GM23338 (cell line): ENCODE results near the gene ADAM11. TPM values are rescaled to one million over a fixed set of nuclear protein-coding genes. Genes with fewer than 3 reads are reported as not detected.

ENCODE experiments used
- ATAC-seq: fragments of 200-7000 bp; cut with Tn5 transposase; 3 replicates; pipeline ENCODE4 v1.9.1; 2020
- DNase-seq: peaks from one replicate; pipeline ENCODE4 v3.0.0-alpha.2; 2015; ENCODE audit warnings: low spot score
- H2AFZ ChIP-seq: fragments of 200-600 bp; sonication (generic); 2 replicates; pipeline ENCODE4 v1.8.0; 2016; ENCODE audit warnings: antibody characterized with exemption, mild to moderate bottlenecking, moderate library complexity
- H3F3A ChIP-seq: fragments of 200-600 bp; sonication (generic); replicated peaks from 2 replicates; pipeline ENCODE4 v1.8.0; 2017; ENCODE audit warnings: antibody characterized with exemption, mixed run types, low read depth
- H3K27ac ChIP-seq: fragments of 200-600 bp; sonication (generic); 2 replicates; pipeline ENCODE4 v1.6.1; 2016; ENCODE audit warnings: low read depth
- H3K27me3 ChIP-seq: fragments of 200-600 bp; sonication (generic); 2 replicates; pipeline ENCODE4 v1.8.0; 2016; ENCODE audit warnings: mild to moderate bottlenecking, mixed run types, moderate library complexity; ENCODE audit not compliant: insufficient read depth
- H3K36me3 ChIP-seq: fragments of 200-600 bp; sonication (generic); 2 replicates; pipeline ENCODE4 v1.8.0; 2016; ENCODE audit warnings: mild to moderate bottlenecking; ENCODE audit not compliant: insufficient read depth
- H3K4me1 ChIP-seq: fragments of 200-600 bp; sonication (generic); 2 replicates; pipeline ENCODE4 v1.8.0; 2016; ENCODE audit warnings: mild to moderate bottlenecking, moderate library complexity; ENCODE audit not compliant: insufficient read depth
- H3K4me2 ChIP-seq: fragments of 200-600 bp; sonication (generic); 2 replicates; pipeline ENCODE4 v1.7.1; 2017; ENCODE audit warnings: mixed run types
- H3K4me3 ChIP-seq: fragments of 200-600 bp; sonication (generic); 2 replicates; pipeline ENCODE4 v1.6.1; 2016; ENCODE audit warnings: mixed run types
- H3K79me2 ChIP-seq: fragments of 200-600 bp; sonication (generic); replicated peaks from 2 replicates; pipeline ENCODE4 v1.8.0; 2017; ENCODE audit warnings: mild to moderate bottlenecking; ENCODE audit not compliant: insufficient read depth
- H3K9me2 ChIP-seq: fragments of 200-600 bp; sonication (generic); 2 replicates; pipeline ENCODE4 v1.8.0; 2017; ENCODE audit not compliant: insufficient read depth
- H4K20me1 ChIP-seq: fragments of 200-600 bp; sonication (generic); replicated peaks from 2 replicates; pipeline ENCODE4 v1.8.0; 2017; ENCODE audit warnings: mild to moderate bottlenecking; ENCODE audit not compliant: insufficient read depth
- H3K27ac Mint-ChIP-seq: 2 replicates; pipeline ENCODE4 v1.8.0; 2020; ENCODE audit warnings: inconsistent platforms, mild to moderate bottlenecking, moderate library complexity, mixed read lengths
- H3K27me3 Mint-ChIP-seq: 3 replicates; pipeline ENCODE4 v1.8.0; 2022; ENCODE audit warnings: low read depth, mild to moderate bottlenecking, moderate library complexity, mixed read lengths, inconsistent platforms; ENCODE audit not compliant: insufficient read depth, poor library complexity
- H3K36me3 Mint-ChIP-seq: 3 replicates; pipeline ENCODE4 v1.8.0; 2021; ENCODE audit warnings: low read depth, mild to moderate bottlenecking, inconsistent platforms, moderate library complexity, mixed read lengths
- H3K4me1 Mint-ChIP-seq: 3 replicates; pipeline ENCODE4 v1.8.0; 2020; ENCODE audit warnings: mild to moderate bottlenecking, inconsistent platforms, mixed read lengths
- H3K4me3 Mint-ChIP-seq: 3 replicates; pipeline ENCODE4 v1.8.0; 2021; ENCODE audit warnings: moderate library complexity, mild to moderate bottlenecking, inconsistent platforms, mixed read lengths
- H3K9me3 Mint-ChIP-seq: 3 replicates; pipeline ENCODE4 v1.8.0; 2020; ENCODE audit warnings: moderate library complexity, mild to moderate bottlenecking, inconsistent platforms, mixed read lengths
- CREB1 ChIP-seq: fragments of 250-450 bp; sonication (Bioruptor Pico); IDR thresholded peaks from 2 replicates; pipeline ENCODE4 v1.5.0; 2020; ENCODE audit warnings: low read depth, mild to moderate bottlenecking, moderate library complexity
- EZH2 ChIP-seq: fragments of 200-600 bp; sonication (generic); IDR thresholded peaks from one replicate; pipeline ENCODE4 v1.8.0; 2017; ENCODE audit warnings: antibody characterized with exemption, mild to moderate bottlenecking, low read depth; ENCODE audit not compliant: unreplicated experiment
- EZH2phosphoT487 ChIP-seq: fragments of 200-600 bp; sonication (generic); IDR thresholded peaks from one replicate; pipeline ENCODE4 v1.8.1; 2018; ENCODE audit warnings: antibody characterized with exemption; ENCODE audit not compliant: unreplicated experiment
- JUNB ChIP-seq: IDR thresholded peaks from one replicate; pipeline ENCODE4 v1.6.1; 2016; ENCODE audit warnings: antibody characterized with exemption; ENCODE audit not compliant: unreplicated experiment
- NANOG ChIP-seq: IDR thresholded peaks from 2 replicates; pipeline ENCODE4 v1.6.1; 2016; ENCODE audit warnings: antibody characterized with exemption, borderline replicate concordance
- POLR2AphosphoS5 ChIP-seq: IDR thresholded peaks from 2 replicates; pipeline ENCODE4 v1.6.1; 2016; ENCODE audit warnings: antibody characterized with exemption, low read depth
- STAT1 ChIP-seq: IDR thresholded peaks from one replicate; pipeline ENCODE4 v1.6.1; 2016; ENCODE audit warnings: antibody characterized with exemption; ENCODE audit not compliant: unreplicated experiment
- ZNF114 ChIP-seq: fragments of 250-450 bp; sonication (Bioruptor Pico); IDR thresholded peaks from 2 replicates; pipeline ENCODE4 v1.5.0; 2020; ENCODE audit warnings: mild to moderate bottlenecking, moderate library complexity
- ZNF331 ChIP-seq: fragments of 250-450 bp; sonication (Bioruptor Pico); IDR thresholded peaks from 2 replicates; pipeline ENCODE4 v1.5.0; 2020; ENCODE audit warnings: low read depth, mild to moderate bottlenecking, moderate library complexity
- polyA plus RNA-seq: library from polyadenylated mRNA; unstranded; fragments of >200 nt; fragmentation: Nextera tagmentation; extraction: Ambion mirVana; gene quantifications from 2 replicates; pipeline ENCODE4 v1.2.1, GENCODE V29; 2016
- total RNA-seq: library from RNA; depleted of rRNA; stranded (reverse); fragments of >200 nt; shearing (Covaris generic); gene quantifications from 2 replicates; pipeline ENCODE4 v1.2.3, GENCODE V29; 2014
- TF ChIP-seq, protein P1 (sequence below): IDR thresholded peaks from one replicate; pipeline ENCODE4 v1.6.1; 2018; ENCODE audit warnings: antibody characterized with exemption; ENCODE audit not compliant: unreplicated experiment
- TF ChIP-seq, protein P2 (sequence below), 2 experiments: fragments of 200-600 bp in 1 of 2; sonication (generic) in 1 of 2; conservative IDR thresholded peaks; 2 replicates each; pipeline versions ENCODE4 v1.5.1 to v1.6.1; 2016 to 2017; ENCODE audit warnings: antibody characterized with exemption in 2 of 2, low read depth in 2 of 2, mild to moderate bottlenecking in 2 of 2, moderate library complexity in 1 of 2
- TF ChIP-seq, protein P3 (sequence below): IDR thresholded peaks from 2 replicates; pipeline ENCODE4 v1.6.1; 2016; ENCODE audit warnings: antibody characterized with exemption
- TF ChIP-seq, protein P4 (sequence below): fragments of 250-450 bp; sonication (Bioruptor Pico); IDR thresholded peaks from 2 replicates; pipeline ENCODE4 v1.5.0; 2020; ENCODE audit warnings: mild to moderate bottlenecking, moderate library complexity

The ADAM11 gene
- total and polyA plus RNA-seq, 2 experiments from 2014 or later: 0.55 to 4.7 TPM

DNA sequence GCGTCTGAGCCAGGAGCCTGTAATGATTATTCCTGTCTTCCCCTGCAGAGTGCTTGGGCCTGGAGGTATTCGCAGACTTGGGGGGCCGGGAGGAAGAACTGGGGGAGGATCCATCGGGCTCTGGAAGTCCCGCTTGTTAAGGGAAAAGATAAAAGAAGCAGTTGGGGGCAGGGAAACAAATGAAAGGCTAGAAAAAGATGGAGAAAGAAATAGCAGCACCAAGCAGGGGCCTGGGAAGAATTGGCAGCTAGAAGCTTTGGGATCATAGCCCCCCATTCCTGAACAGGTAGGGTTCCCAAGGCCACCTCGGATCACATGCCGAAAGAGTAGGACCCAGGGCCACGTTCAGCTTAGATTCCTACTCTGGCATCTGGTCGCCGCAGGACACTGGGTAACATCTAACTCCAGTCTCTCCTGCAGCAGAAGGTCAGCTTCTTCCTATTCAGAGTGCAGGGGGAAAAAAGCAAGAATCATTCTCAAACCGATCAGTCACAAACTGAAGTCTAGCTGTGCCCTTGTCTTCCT, 23.6 kb downstream of the ADAM11 start:
- H3K27ac Mint-ChIP-seq: peak overlapping the region; percentile 37; the same call in 1 of the 2 replicates
- peak overlapping the region; percentile 24; the same call in 1 of the 2 replicates for H3K27ac ChIP-seq
- no peak overlapping the region; the same call in 1 of the 2 replicates for H3K4me3 ChIP-seq
- peaks cover 19% of the 10 kb centered on the region for H3K27me3 Mint-ChIP-seq
- H3K79me2 ChIP-seq: no peaks in the 10 kb centered on the region
- no peaks in the 10 kb centered on the region for H3K27me3 ChIP-seq
- no peaks in the 10 kb centered on the region for H3K36me3 ChIP-seq
- H3K36me3 Mint-ChIP-seq: no peaks in the 10 kb centered on the region
- H4K20me1 ChIP-seq: no peaks in the 10 kb centered on the region
- H2AFZ ChIP-seq: peak overlapping the region; percentile 96
- peak overlapping the region; percentile 63 for H3K4me2 ChIP-seq
- ATAC-seq (no peak), DNase-seq (no peak)
- 0 out of 2 replicates have a peak, but pooled peaks cover 4% of the 10 kb centered on the region for H3F3A ChIP-seq
- 0 out of 3 replicates have a peak overlapping the region, but pooled peaks have one; percentile 38 for H3K4me3 Mint-ChIP-seq
- no peak for TF ChIP-seq CREB1 (CRISPR knock-in tag)
- no peak for TF ChIP-seq EZH2
- TF ChIP-seq, protein P1, sequence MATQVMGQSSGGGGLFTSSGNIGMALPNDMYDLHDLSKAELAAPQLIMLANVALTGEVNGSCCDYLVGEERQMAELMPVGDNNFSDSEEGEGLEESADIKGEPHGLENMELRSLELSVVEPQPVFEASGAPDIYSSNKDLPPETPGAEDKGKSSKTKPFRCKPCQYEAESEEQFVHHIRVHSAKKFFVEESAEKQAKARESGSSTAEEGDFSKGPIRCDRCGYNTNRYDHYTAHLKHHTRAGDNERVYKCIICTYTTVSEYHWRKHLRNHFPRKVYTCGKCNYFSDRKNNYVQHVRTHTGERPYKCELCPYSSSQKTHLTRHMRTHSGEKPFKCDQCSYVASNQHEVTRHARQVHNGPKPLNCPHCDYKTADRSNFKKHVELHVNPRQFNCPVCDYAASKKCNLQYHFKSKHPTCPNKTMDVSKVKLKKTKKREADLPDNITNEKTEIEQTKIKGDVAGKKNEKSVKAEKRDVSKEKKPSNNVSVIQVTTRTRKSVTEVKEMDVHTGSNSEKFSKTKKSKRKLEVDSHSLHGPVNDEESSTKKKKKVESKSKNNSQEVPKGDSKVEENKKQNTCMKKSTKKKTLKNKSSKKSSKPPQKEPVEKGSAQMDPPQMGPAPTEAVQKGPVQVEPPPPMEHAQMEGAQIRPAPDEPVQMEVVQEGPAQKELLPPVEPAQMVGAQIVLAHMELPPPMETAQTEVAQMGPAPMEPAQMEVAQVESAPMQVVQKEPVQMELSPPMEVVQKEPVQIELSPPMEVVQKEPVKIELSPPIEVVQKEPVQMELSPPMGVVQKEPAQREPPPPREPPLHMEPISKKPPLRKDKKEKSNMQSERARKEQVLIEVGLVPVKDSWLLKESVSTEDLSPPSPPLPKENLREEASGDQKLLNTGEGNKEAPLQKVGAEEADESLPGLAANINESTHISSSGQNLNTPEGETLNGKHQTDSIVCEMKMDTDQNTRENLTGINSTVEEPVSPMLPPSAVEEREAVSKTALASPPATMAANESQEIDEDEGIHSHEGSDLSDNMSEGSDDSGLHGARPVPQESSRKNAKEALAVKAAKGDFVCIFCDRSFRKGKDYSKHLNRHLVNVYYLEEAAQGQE: no peak
- TF ChIP-seq EZH2phosphoT487: no peak
- no peak for TF ChIP-seq ZNF114 (CRISPR knock-in tag)
- no peak for TF ChIP-seq JUNB
- TF ChIP-seq NANOG: no peak
- TF ChIP-seq, protein P2, sequence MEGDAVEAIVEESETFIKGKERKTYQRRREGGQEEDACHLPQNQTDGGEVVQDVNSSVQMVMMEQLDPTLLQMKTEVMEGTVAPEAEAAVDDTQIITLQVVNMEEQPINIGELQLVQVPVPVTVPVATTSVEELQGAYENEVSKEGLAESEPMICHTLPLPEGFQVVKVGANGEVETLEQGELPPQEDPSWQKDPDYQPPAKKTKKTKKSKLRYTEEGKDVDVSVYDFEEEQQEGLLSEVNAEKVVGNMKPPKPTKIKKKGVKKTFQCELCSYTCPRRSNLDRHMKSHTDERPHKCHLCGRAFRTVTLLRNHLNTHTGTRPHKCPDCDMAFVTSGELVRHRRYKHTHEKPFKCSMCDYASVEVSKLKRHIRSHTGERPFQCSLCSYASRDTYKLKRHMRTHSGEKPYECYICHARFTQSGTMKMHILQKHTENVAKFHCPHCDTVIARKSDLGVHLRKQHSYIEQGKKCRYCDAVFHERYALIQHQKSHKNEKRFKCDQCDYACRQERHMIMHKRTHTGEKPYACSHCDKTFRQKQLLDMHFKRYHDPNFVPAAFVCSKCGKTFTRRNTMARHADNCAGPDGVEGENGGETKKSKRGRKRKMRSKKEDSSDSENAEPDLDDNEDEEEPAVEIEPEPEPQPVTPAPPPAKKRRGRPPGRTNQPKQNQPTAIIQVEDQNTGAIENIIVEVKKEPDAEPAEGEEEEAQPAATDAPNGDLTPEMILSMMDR (conservative IDR thresholded peaks at IDR 0.05; ENCODE audit: low read depth in 2 of 2): no peak
- TF ChIP-seq, protein P3, sequence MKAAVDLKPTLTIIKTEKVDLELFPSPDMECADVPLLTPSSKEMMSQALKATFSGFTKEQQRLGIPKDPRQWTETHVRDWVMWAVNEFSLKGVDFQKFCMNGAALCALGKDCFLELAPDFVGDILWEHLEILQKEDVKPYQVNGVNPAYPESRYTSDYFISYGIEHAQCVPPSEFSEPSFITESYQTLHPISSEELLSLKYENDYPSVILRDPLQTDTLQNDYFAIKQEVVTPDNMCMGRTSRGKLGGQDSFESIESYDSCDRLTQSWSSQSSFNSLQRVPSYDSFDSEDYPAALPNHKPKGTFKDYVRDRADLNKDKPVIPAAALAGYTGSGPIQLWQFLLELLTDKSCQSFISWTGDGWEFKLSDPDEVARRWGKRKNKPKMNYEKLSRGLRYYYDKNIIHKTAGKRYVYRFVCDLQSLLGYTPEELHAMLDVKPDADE: no peak
- TF ChIP-seq, protein P4, sequence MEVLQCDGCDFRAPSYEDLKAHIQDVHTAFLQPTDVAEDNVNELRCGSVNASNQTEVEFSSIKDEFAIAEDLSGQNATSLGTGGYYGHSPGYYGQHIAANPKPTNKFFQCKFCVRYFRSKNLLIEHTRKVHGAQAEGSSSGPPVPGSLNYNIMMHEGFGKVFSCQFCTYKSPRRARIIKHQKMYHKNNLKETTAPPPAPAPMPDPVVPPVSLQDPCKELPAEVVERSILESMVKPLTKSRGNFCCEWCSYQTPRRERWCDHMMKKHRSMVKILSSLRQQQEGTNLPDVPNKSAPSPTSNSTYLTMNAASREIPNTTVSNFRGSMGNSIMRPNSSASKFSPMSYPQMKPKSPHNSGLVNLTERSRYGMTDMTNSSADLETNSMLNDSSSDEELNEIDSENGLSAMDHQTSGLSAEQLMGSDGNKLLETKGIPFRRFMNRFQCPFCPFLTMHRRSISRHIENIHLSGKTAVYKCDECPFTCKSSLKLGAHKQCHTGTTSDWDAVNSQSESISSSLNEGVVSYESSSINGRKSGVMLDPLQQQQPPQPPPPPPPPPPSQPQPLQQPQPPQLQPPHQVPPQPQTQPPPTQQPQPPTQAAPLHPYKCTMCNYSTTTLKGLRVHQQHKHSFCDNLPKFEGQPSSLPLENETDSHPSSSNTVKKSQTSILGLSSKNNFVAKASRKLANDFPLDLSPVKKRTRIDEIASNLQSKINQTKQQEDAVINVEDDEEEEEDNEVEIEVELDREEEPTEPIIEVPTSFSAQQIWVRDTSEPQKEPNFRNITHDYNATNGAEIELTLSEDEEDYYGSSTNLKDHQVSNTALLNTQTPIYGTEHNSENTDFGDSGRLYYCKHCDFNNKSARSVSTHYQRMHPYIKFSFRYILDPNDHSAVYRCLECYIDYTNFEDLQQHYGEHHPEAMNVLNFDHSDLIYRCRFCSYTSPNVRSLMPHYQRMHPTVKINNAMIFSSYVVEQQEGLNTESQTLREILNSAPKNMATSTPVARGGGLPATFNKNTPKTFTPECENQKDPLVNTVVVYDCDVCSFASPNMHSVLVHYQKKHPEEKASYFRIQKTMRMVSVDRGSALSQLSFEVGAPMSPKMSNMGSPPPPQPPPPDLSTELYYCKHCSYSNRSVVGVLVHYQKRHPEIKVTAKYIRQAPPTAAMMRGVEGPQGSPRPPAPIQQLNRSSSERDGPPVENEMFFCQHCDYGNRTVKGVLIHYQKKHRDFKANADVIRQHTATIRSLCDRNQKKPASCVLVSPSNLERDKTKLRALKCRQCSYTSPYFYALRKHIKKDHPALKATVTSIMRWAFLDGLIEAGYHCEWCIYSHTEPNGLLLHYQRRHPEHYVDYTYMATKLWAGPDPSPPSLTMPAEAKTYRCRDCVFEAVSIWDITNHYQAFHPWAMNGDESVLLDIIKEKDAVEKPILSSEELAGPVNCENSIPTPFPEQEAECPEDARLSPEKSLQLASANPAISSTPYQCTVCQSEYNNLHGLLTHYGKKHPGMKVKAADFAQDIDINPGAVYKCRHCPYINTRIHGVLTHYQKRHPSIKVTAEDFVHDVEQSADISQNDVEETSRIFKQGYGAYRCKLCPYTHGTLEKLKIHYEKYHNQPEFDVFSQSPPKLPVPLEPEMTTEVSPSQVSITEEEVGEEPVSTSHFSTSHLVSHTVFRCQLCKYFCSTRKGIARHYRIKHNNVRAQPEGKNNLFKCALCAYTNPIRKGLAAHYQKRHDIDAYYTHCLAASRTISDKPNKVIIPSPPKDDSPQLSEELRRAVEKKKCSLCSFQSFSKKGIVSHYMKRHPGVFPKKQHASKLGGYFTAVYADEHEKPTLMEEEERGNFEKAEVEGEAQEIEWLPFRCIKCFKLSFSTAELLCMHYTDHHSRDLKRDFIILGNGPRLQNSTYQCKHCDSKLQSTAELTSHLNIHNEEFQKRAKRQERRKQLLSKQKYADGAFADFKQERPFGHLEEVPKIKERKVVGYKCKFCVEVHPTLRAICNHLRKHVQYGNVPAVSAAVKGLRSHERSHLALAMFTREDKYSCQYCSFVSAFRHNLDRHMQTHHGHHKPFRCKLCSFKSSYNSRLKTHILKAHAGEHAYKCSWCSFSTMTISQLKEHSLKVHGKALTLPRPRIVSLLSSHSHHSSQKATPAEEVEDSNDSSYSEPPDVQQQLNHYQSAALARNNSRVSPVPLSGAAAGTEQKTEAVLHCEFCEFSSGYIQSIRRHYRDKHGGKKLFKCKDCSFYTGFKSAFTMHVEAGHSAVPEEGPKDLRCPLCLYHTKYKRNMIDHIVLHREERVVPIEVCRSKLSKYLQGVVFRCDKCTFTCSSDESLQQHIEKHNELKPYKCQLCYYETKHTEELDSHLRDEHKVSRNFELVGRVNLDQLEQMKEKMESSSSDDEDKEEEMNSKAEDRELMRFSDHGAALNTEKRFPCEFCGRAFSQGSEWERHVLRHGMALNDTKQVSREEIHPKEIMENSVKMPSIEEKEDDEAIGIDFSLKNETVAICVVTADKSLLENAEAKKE (CRISPR knock-in tag): no peak
- TF ChIP-seq POLR2AphosphoS5: no peak
- TF ChIP-seq ZNF331 (CRISPR knock-in tag): no peak
- TF ChIP-seq STAT1: no peak
- no peaks in the 10 kb centered on the region for H3K9me2 ChIP-seq
- peaks cover 34% of the 10 kb centered on the region for H3K4me1 Mint-ChIP-seq
- peaks cover 25% of the 10 kb centered on the region for H3K4me1 ChIP-seq
- H3K9me3 Mint-ChIP-seq: no peaks in the 10 kb centered on the region
